Panc1 (cell line): ENCODE measurements around the gene PACSIN1. TPM values are rescaled to one million over a fixed set of nuclear protein-coding genes. Genes with fewer than 3 reads are reported as not detected.

Experiments used
- ATAC-seq: fragments of 200-7000 bp; cut with Tn5 transposase; 2 replicates; pipeline ENCODE4 v1.9.1; 2020; ENCODE audit warnings: mild to moderate bottlenecking, moderate library complexity
- BruUV-seq: library from RNA; stranded (reverse); fragments of 400-500 nt; replicated peaks from 2 replicates; lab custom pipeline; 2021; lab: Mats Ljungman, UMichigan
- CTCF ChIA-PET: fragments of 300-600 bp; sonication (Branson Sonifier 250); formaldehyde crosslinking; loops from one replicate; lab custom pipeline; 2022; ENCODE audit warnings: antibody characterized with exemption; lab: Charles Lee
- POLR2A ChIA-PET: fragments of 300-600 bp; sonication (Branson Sonifier 250); formaldehyde crosslinking; loops from one replicate; lab custom pipeline; 2022; ENCODE audit warnings: antibody characterized with exemption; lab: Charles Lee
- DNase-seq: peaks from one replicate; pipeline ENCODE4 v3.0.0-alpha.2; 2010; ENCODE audit warnings: low read depth, low spot score
- H3K27ac ChIP-seq: 2 replicates; pipeline ENCODE4 v1.5.1; 2011; ENCODE audit warnings: mild to moderate bottlenecking, low read length, inconsistent platforms
- H3K27me3 ChIP-seq: fragments of 200-500 bp; sonication (Bioruptor generic); 2 replicates; pipeline ENCODE4 v1.6.0; 2014; ENCODE audit warnings: low read length, inconsistent platforms; ENCODE audit not compliant: control insufficient read depth, insufficient read depth
- H3K36me3 ChIP-seq: fragments of 200-500 bp; sonication (Bioruptor generic); 2 replicates; pipeline ENCODE4 v1.5.1; 2014; ENCODE audit warnings: inconsistent platforms, mild to moderate bottlenecking, low read length, moderate library complexity; ENCODE audit not compliant: control insufficient read depth, insufficient read depth
- H3K4me1 ChIP-seq: 2 replicates; pipeline ENCODE4 v1.5.1; 2011; ENCODE audit warnings: inconsistent platforms, mild to moderate bottlenecking, low read length, moderate library complexity; ENCODE audit not compliant: control insufficient read depth, insufficient read depth
- H3K4me3 ChIP-seq, 2 experiments: 2 replicates each; pipeline ENCODE4 v1.5.1; 2011 to 2012; ENCODE audit warnings: low read depth in 2 of 2, low read length in 2 of 2, mild to moderate bottlenecking in 2 of 2, inconsistent platforms in 1 of 2, moderate library complexity in 1 of 2
- H3K9me3 ChIP-seq: fragments of 200-500 bp; sonication (Bioruptor generic); 2 replicates; pipeline ENCODE4 v1.5.1; 2014; ENCODE audit warnings: low read depth, mild to moderate bottlenecking, inconsistent platforms, low read length, moderate library complexity; ENCODE audit not compliant: control insufficient read depth, insufficient read depth
- POLR2AphosphoS5 ChIP-seq: IDR thresholded peaks from 2 replicates; pipeline ENCODE4 v1.6.1; 2012; ENCODE audit warnings: mild to moderate bottlenecking, low read depth, low read length, moderate library complexity
- SIN3A ChIP-seq: IDR thresholded peaks from 2 replicates; pipeline ENCODE4 v1.6.1; 2012; ENCODE audit warnings: low read depth, mild to moderate bottlenecking, low read length, moderate library complexity, borderline replicate concordance; ENCODE audit not compliant: insufficient read depth
- TCF7L2 ChIP-seq: IDR thresholded peaks from 2 replicates; pipeline ENCODE4 v1.6.1; 2011; ENCODE audit warnings: mild to moderate bottlenecking, low read depth, low read length, inconsistent platforms
- in situ Hi-C: cut with HindIII; loops from 2 replicates; pipeline ENCODE4 v1.10.0; 2016; ENCODE audit warnings: low sequenced_read_pairs, low pct_unique_long_range_greater_than_20kb
- intact Hi-C: fragments of 100-400 bp; cut with micrococcal nuclease; formaldehyde crosslinking; loops from one replicate; pipeline ENCODE4 v1.10.0; 2022; ENCODE audit not compliant: unreplicated experiment
- total RNA-seq: library from RNA; stranded (reverse); gene quantifications from one replicate; pipeline ENCODE4 v1.2.1, GENCODE V29; 2021; ENCODE audit not compliant: unreplicated experiment
- TF ChIP-seq, protein P1 (sequence below), 2 experiments: IDR thresholded peaks; 2 replicates each; pipeline ENCODE4 v1.6.1; 2011 to 2012; ENCODE audit warnings: low read depth in 2 of 2, control low read depth in 1 of 2, low read length in 1 of 2, mild to moderate bottlenecking in 1 of 2, moderate library complexity in 1 of 2; ENCODE audit not compliant: insufficient read depth in 1 of 2
- TF ChIP-seq, protein P2 (sequence below): fragments of 450-650 bp; IDR thresholded peaks from 2 replicates; pipeline ENCODE4 v1.5.1; 2017; ENCODE audit warnings: mild to moderate bottlenecking

The PACSIN1 gene
- total RNA-seq, 1 experiment from 2014 or later = 0.18 TPM

DNA sequence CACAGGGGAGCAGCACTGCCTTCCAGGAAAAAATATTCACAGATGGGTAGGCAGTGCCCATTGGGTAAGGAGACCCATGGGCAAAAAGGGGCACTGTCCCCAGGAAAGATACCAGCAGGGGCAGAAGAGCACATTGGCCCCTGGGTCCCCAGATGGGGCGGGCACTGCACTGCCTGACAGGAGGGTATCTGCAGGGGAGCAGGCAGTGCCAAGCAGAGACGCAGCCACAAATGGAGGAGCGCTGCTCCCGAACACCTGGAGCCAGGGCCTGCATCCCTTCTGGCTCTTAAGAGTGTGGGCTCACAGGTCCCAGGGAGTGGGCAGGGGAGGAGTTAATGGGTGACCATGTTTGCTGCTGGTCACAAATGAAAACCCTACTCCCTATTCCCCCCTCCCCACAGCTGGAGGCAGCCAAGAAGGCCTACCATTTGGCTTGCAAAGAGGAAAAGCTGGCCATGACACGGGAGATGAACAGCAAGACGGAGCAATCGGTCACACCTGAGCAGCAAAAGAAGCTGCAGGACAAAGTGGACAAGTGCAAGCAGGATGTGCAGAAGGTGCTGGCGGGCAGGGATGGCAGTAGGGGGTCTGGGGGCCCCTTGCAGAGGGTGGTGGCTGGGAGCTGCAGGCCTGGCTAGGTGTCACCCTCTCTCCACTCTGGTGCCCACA lies 63.3 kb downstream of the PACSIN1 start:
- Histone ChIP-seq H3K27ac (no peak overlapping the region), H3K36me3 (no peaks in the 10 kb centered on the region), H3K4me3 (no peak overlapping the region), H3K9me3 (no peaks in the 10 kb centered on the region), H3K4me1 (peaks cover 15% of the 10 kb centered on the region), H3K27me3 (no peaks in the 10 kb centered on the region)
- intact Hi-C loops = loop anchor here (5.0 kb wide), 1 partner anchor 78 kb away; no protein-coding TSS in a partner anchor
- TF ChIP-seq, protein P1, sequence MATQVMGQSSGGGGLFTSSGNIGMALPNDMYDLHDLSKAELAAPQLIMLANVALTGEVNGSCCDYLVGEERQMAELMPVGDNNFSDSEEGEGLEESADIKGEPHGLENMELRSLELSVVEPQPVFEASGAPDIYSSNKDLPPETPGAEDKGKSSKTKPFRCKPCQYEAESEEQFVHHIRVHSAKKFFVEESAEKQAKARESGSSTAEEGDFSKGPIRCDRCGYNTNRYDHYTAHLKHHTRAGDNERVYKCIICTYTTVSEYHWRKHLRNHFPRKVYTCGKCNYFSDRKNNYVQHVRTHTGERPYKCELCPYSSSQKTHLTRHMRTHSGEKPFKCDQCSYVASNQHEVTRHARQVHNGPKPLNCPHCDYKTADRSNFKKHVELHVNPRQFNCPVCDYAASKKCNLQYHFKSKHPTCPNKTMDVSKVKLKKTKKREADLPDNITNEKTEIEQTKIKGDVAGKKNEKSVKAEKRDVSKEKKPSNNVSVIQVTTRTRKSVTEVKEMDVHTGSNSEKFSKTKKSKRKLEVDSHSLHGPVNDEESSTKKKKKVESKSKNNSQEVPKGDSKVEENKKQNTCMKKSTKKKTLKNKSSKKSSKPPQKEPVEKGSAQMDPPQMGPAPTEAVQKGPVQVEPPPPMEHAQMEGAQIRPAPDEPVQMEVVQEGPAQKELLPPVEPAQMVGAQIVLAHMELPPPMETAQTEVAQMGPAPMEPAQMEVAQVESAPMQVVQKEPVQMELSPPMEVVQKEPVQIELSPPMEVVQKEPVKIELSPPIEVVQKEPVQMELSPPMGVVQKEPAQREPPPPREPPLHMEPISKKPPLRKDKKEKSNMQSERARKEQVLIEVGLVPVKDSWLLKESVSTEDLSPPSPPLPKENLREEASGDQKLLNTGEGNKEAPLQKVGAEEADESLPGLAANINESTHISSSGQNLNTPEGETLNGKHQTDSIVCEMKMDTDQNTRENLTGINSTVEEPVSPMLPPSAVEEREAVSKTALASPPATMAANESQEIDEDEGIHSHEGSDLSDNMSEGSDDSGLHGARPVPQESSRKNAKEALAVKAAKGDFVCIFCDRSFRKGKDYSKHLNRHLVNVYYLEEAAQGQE (IDR thresholded peaks at IDR 0.05; ENCODE audit: insufficient read depth in 1 of 2, low read depth in 2 of 2, low read length in 1 of 2) = no peak
- TF ChIP-seq, protein P2, sequence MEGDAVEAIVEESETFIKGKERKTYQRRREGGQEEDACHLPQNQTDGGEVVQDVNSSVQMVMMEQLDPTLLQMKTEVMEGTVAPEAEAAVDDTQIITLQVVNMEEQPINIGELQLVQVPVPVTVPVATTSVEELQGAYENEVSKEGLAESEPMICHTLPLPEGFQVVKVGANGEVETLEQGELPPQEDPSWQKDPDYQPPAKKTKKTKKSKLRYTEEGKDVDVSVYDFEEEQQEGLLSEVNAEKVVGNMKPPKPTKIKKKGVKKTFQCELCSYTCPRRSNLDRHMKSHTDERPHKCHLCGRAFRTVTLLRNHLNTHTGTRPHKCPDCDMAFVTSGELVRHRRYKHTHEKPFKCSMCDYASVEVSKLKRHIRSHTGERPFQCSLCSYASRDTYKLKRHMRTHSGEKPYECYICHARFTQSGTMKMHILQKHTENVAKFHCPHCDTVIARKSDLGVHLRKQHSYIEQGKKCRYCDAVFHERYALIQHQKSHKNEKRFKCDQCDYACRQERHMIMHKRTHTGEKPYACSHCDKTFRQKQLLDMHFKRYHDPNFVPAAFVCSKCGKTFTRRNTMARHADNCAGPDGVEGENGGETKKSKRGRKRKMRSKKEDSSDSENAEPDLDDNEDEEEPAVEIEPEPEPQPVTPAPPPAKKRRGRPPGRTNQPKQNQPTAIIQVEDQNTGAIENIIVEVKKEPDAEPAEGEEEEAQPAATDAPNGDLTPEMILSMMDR = no peak
- TF ChIP-seq TCF7L2 (no peak), POLR2AphosphoS5 (no peak), SIN3A (no peak)
- no TSS peak for BruUV-seq
- ChIA-PET POLR2A (no interaction called here), CTCF (interaction anchor here (0.8 kb wide), 1 partner anchor 80 kb away, joined by 3 read pairs; no protein-coding TSS in a partner anchor)
- ATAC-seq = no peak
- in situ Hi-C loops = no loop called here
- DNase-seq = no peak

DNA sequence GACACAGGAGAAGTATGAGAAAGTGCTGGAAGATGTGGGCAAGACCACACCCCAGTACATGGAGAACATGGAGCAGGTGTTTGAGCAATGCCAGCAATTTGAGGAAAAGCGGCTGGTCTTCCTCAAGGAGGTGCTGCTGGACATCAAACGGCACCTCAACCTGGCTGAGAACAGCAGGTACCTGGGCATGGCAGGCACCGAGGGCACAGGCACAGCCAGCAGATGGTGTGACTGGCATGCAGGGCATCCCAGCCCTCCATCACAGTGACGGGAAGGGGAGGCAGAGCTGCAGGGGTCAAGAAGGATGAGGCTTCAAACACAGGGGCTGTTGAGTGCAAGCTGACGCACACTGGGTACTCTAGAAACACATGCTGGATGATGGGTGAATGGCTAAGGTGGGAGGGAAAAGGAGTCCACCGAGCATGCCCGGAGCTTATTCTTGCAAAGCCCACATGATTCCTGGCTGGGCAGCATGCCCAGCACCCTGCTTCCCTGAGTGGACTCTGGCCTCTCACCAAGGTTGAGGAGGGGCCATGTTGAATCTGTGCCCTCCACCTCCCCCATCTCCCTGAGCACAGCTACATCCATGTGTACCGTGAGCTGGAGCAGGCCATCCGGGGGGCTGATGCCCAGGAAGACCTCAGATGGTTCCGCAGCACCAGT lies 63.9 kb downstream of the PACSIN1 start:
- BruUV-seq = no TSS peak

More for the DNA sequence above, 63.9 kb downstream of the PACSIN1 start:
- no peaks in the 10 kb centered on the region for H3K9me3 ChIP-seq
- H3K27me3 ChIP-seq = no peaks in the 10 kb centered on the region
- H3K27ac ChIP-seq = no peak overlapping the region
- H3K4me3 ChIP-seq = no peak overlapping the region
- H3K4me1 ChIP-seq = peaks cover 20% of the 10 kb centered on the region
- CTCF ChIA-PET = interaction anchor here (0.8 kb wide), 1 partner anchor 80 kb away, joined by 3 read pairs; no protein-coding TSS in a partner anchor
- in situ Hi-C loops = no loop called here
- TF ChIP-seq TCF7L2 (no peak), SIN3A (no peak), POLR2AphosphoS5 (no peak)
- TF ChIP-seq, protein P2 = no peak
- TF ChIP-seq, protein P1 (IDR thresholded peaks at IDR 0.05; ENCODE audit: insufficient read depth in 1 of 2, low read depth in 2 of 2, low read length in 1 of 2) = no peak
- intact Hi-C loops = loop anchor here (5.0 kb wide), 1 partner anchor 78 kb away; no protein-coding TSS in a partner anchor
- H3K36me3 ChIP-seq = no peaks in the 10 kb centered on the region
- no peak for DNase-seq
- ATAC-seq = no peak
- POLR2A ChIA-PET = no interaction called here
